Vagina (tissue), 2 donors: ENCODE results near the gene NR1H4. TPM values are rescaled to one million over a fixed set of nuclear protein-coding genes. Genes with fewer than 3 reads are reported as not detected.
"Not testable (repeated sequence)": the region's sequence is repeated elsewhere in the genome, so short reads cannot be mapped to it uniquely, and the experiment has no call there.

Experiments used
- DNase-seq, 2 donors: peaks; one replicate each; pipeline ENCODE4 v3.0.0-alpha.2; 2017; ENCODE audit errors: extremely low spot score in 2 of 2
- H3K27ac ChIP-seq: fragments of 200-600 bp; sonication (generic); one replicate; pipeline ENCODE4 v1.5.1; 2019
- H3K27me3 ChIP-seq: fragments of 200-600 bp; sonication (generic); one replicate; pipeline ENCODE4 v1.5.1; 2019
- H3K36me3 ChIP-seq, 2 donors: fragments of 200-600 bp; sonication (generic); one replicate each; pipeline ENCODE4 v1.5.1; 2017 to 2019
- H3K4me1 ChIP-seq: fragments of 200-600 bp; sonication (generic); one replicate; pipeline ENCODE4 v1.5.1; 2019
- H3K4me3 ChIP-seq, 2 donors: fragments of 200-600 bp; sonication (generic); 1 replicate in 1 of 2; 2 replicates in 1 of 2; pipeline ENCODE4 v1.5.1; 2016 to 2019
- H3K9me3 ChIP-seq: fragments of 200-600 bp; sonication (generic); one replicate; pipeline ENCODE4 v1.5.1; 2019
- CTCF ChIP-seq, 3 experiments: fragments of 450-650 bp in 2 of 3; fragments of 200-600 bp in 1 of 3; sonication (generic) in 1 of 3; IDR thresholded peaks; one replicate each; pipeline ENCODE4 v1.5.1; 2017 to 2019; ENCODE audit warnings: antibody characterized with exemption in 3 of 3, mild to moderate bottlenecking in 2 of 3, moderate library complexity in 2 of 3
- POLR2A ChIP-seq, 2 donors: fragments of 450-650 bp; IDR thresholded peaks; one replicate each; pipeline ENCODE4 v1.6.1; 2017; ENCODE audit warnings: antibody characterized with exemption in 2 of 2, mild to moderate bottlenecking in 2 of 2, moderate library complexity in 2 of 2
- POLR2AphosphoS5 ChIP-seq, 2 donors: sonication (generic); formaldehyde crosslinking; IDR thresholded peaks; one replicate each; pipeline ENCODE4 v1.9.0; 2017; ENCODE audit warnings: antibody characterized with exemption in 2 of 2, mild to moderate bottlenecking in 2 of 2, low read depth in 1 of 2; ENCODE audit not compliant: insufficient read depth in 1 of 2
- intact Hi-C: fragments of 100-400 bp; cut with DNase I; formaldehyde crosslinking; loops from one replicate; pipeline ENCODE4 v1.15.1; 2023
- total RNA-seq: library from RNA; depleted of rRNA; stranded (reverse); fragments of >200 nt; gene quantifications from one replicate; pipeline ENCODE4 v1.2.3, GENCODE V29; 2016

Gene NR1H4
- total RNA-seq, 1 donor from 2014 or later, result not detected

- H3K36me3 ChIP-seq, result no peaks in the 10 kb centered on the region
- H3K4me3 ChIP-seq, result no peak overlapping the region
- intact Hi-C loops, result no loop called here
- H3K9me3 ChIP-seq, result no peaks in the 10 kb centered on the region
- H3K4me1 ChIP-seq, result no peaks in the 10 kb centered on the region
- DNase-seq, result no peak
- H3K27me3 ChIP-seq, result no peaks in the 10 kb centered on the region
- no peak overlapping the region for H3K27ac ChIP-seq
- TF ChIP-seq POLR2A (IDR thresholded peaks at IDR 0.05) (no peak), CTCF (IDR thresholded peaks at IDR 0.05) (no peak), POLR2AphosphoS5 (IDR thresholded peaks at IDR 0.05; ENCODE audit: insufficient read depth in 1 of 2, low read depth in 1 of 2) (no peak)
These were observed 20.4 kb downstream of the NR1H4 start for GRCh38 chr12:100494026-100494425.

GRCh38 chr12:100494538-100494937 lies 20.9 kb downstream of the NR1H4 start:
- DNase-seq, result no peak
- Histone ChIP-seq H3K9me3 (no peaks in the 10 kb centered on the region), H3K4me3 (no peak overlapping the region), H3K27ac (no peak overlapping the region), H3K36me3 (no peaks in the 10 kb centered on the region), H3K4me1 (no peaks in the 10 kb centered on the region), H3K27me3 (no peaks in the 10 kb centered on the region)
- TF ChIP-seq CTCF (IDR thresholded peaks at IDR 0.05) (no peak), POLR2A (IDR thresholded peaks at IDR 0.05) (no peak), POLR2AphosphoS5 (IDR thresholded peaks at IDR 0.05; ENCODE audit: insufficient read depth in 1 of 2, low read depth in 1 of 2) (no peak)
- intact Hi-C loops, result no loop called here

GRCh38 chr12:100497105-100497795 lies 23.6 kb downstream of the NR1H4 start:
- DNase-seq, result no peak
- no peak overlapping the region for H3K27ac ChIP-seq
- H3K4me1 ChIP-seq, result no peaks in the 10 kb centered on the region
- H3K27me3 ChIP-seq, result no peaks in the 10 kb centered on the region
- H3K4me3 ChIP-seq, result no peak overlapping the region
- no peaks in the 10 kb centered on the region for H3K36me3 ChIP-seq
- intact Hi-C loops, result no loop called here
- no peak for TF ChIP-seq POLR2AphosphoS5 (IDR thresholded peaks at IDR 0.05; ENCODE audit: insufficient read depth in 1 of 2, low read depth in 1 of 2)
- no peak for TF ChIP-seq CTCF (IDR thresholded peaks at IDR 0.05)
- no peak for TF ChIP-seq POLR2A (IDR thresholded peaks at IDR 0.05)
- no peaks in the 10 kb centered on the region for H3K9me3 ChIP-seq

- Histone ChIP-seq H3K4me1 (no peaks in the 10 kb centered on the region), H3K4me3 (no peak overlapping the region), H3K27me3 (no peaks in the 10 kb centered on the region), H3K27ac (no peak overlapping the region), H3K9me3 (no peaks in the 10 kb centered on the region), H3K36me3 (no peaks in the 10 kb centered on the region)
- TF ChIP-seq POLR2AphosphoS5 (IDR thresholded peaks at IDR 0.05; ENCODE audit: insufficient read depth in 1 of 2, low read depth in 1 of 2), result no peak
- no peak for DNase-seq
- intact Hi-C loops, result no loop called here
These were observed 24.5 kb downstream of the NR1H4 start for GRCh38 chr12:100498141-100498540.

GRCh38 chr12:100499416-100499815 lies 25.8 kb downstream of the NR1H4 start:
- H3K36me3 ChIP-seq, result no peaks in the 10 kb centered on the region
- intact Hi-C loops, result no loop called here
- no peak for DNase-seq
- H3K4me1 ChIP-seq, result no peaks in the 10 kb centered on the region
- no peak overlapping the region for H3K27ac ChIP-seq
- no peaks in the 10 kb centered on the region for H3K9me3 ChIP-seq
- TF ChIP-seq POLR2A (IDR thresholded peaks at IDR 0.05), result no peak
- TF ChIP-seq POLR2AphosphoS5 (IDR thresholded peaks at IDR 0.05; ENCODE audit: insufficient read depth in 1 of 2, low read depth in 1 of 2), result no peak
- no peak for TF ChIP-seq CTCF (IDR thresholded peaks at IDR 0.05)
- no peaks in the 10 kb centered on the region for H3K27me3 ChIP-seq
- H3K4me3 ChIP-seq, result no peak overlapping the region

- H3K9me3 ChIP-seq, intact Hi-C loops, H3K27ac ChIP-seq, H3K36me3 ChIP-seq, H3K27me3 ChIP-seq, H3K4me3 ChIP-seq, H3K4me1 ChIP-seq, DNase-seq: not testable (repeated sequence)
These were observed 29.1 kb downstream of the NR1H4 start for GRCh38 chr12:100502718-100503117.
